Measurements from ENCODE around the gene CYP3A4.

- no peak for TF ChIP-seq CTCF (IDR thresholded peaks at IDR 0.05; ENCODE audit: insufficient read depth, low read length, poor library complexity, severe bottlenecking)
- TF ChIP-seq EZH2phosphoT487 (conservative IDR thresholded peaks at IDR 0.05; ENCODE audit: low read length) = no peak
These were observed 46.3 kb downstream of the CYP3A4 start for GRCh38 chr7:99737726-99738125.

All from SU-DHL-6 (cell line).